H1 (cell line): ENCODE results near the gene GLIPR2. TPM values are rescaled to one million over a fixed set of nuclear protein-coding genes. Genes with fewer than 3 reads are reported as not detected.

Source experiments
- CHD7 ChIP-seq: fragments of 300-600 bp; sonication (generic); IDR thresholded peaks from 2 replicates; pipeline ENCODE4 v1.7.1; 2012; ENCODE audit warnings: low read length, moderate library complexity, mild to moderate bottlenecking, inconsistent platforms; ENCODE audit not compliant: insufficient replicate concordance
- KDM1A ChIP-seq: fragments of 200-600, 300-600 bp; sonication (generic); IDR thresholded peaks from 2 replicates; pipeline ENCODE4 v1.7.1; 2016; ENCODE audit warnings: mild to moderate bottlenecking, low read length, borderline replicate concordance
- POU5F1 ChIP-seq: IDR thresholded peaks from 2 replicates; pipeline ENCODE4 v1.6.1; 2011; ENCODE audit warnings: low read depth, mild to moderate bottlenecking, low read length, moderate library complexity
- RFX5 ChIP-seq: IDR thresholded peaks from 2 replicates; pipeline ENCODE4 v1.6.1; 2011; ENCODE audit warnings: low read depth, low read length, improper control_type of control experiment, borderline replicate concordance
- RNF2 ChIP-seq: fragments of 200-900, 300-1000 bp; sonication (generic); IDR thresholded peaks from 2 replicates; pipeline ENCODE4 v1.7.1; 2016; ENCODE audit warnings: borderline replicate concordance, low read depth, mild to moderate bottlenecking, antibody characterized with exemption, low read length; ENCODE audit not compliant: poor library complexity, severe bottlenecking; ENCODE audit errors: missing control alignments
- TAF1 ChIP-seq: IDR thresholded peaks from 2 replicates; pipeline ENCODE4 v1.6.1; 2011; ENCODE audit warnings: mild to moderate bottlenecking, low read depth, low read length
- polyA plus RNA-seq, 7 experiments: library from polyadenylated mRNA; depleted of rRNA in 3 of 7; stranded (reverse) in 5 of 7; unstranded in 2 of 7; fragments of >200 nt in 5 of 7; fragments of 200-250 nt in 2 of 7; gene quantifications; 1 replicate in 5 of 7; 2 replicates in 1 of 7; 4 replicates in 1 of 7; pipeline versions ENCODE4 v1.2.1 to v1.2.3, GENCODE V29; 2011 to 2013; ENCODE audit warnings: missing spikeins in 2 of 7, mixed read lengths in 2 of 7
- total RNA-seq: library from RNA; stranded (reverse); fragmentation: NEBNext Ultra II Directional; extraction: Animal tissue kit (Norgen Biotek cat#: 25700); gene quantifications from 2 replicates; pipeline ENCODE4 v1.2.1, GENCODE V29; 2021

Gene GLIPR2
- total and polyA plus RNA-seq, 2 of the 8 experiments (the other 6 are each of a cell fraction or from before 2014, with no cell fraction given): 7.9 to 12.0 TPM

- TF ChIP-seq RNF2 (no peak), KDM1A (no peak), POU5F1 (no peak), CHD7 (no peak), RFX5 (no peak), TAF1 (no peak)
These were observed 14.2 kb downstream of the GLIPR2 start (continued) for GRCh38 chr9:36150574-36151315.
